ENCODE results near the gene SETDB2.

SETDB2 gene

GRCh38 chr13:49443704-49444523, at the start of gene SETDB2, which contains the start of gene CAB39L:
Gene SETDB2, plus strand, starts transcription at chr13:49444274. Its CDS starts 7,620 bp downstream, at chr13:49451894.
Gene CAB39L, minus strand, starts transcription at chr13:49444064. Its CDS starts 61,154 bp downstream, at chr13:49382910.
- Histone ChIP-seq H3F3A (ENCODE audit: low read depth) (peaks cover 7% of the 10 kb centered on the region; the same call in 1 of the 2 replicates), H3K27me3 (ENCODE audit: insufficient read depth, low read length, poor library complexity, severe bottlenecking) (no peaks in the 10 kb centered on the region), H3K79me2 (ENCODE audit: insufficient read depth, low read length) (peaks cover 52% of the 10 kb centered on the region), H3K9me2 (replicated peaks; ENCODE audit: low read depth, low read length) (no peaks in the 10 kb centered on the region), H3K4me2 (ENCODE audit: low read depth, low read length, poor library complexity, severe bottlenecking) (peak within 1 kb of the TSS; percentile 87), H3K4me1 (ENCODE audit: insufficient read depth, low read length, poor library complexity, severe bottlenecking) (peaks cover 43% of the 10 kb centered on the region), H3K36me3 (ENCODE audit: insufficient read depth, low read length) (no peaks in the 10 kb centered on the region), H2AFZ (ENCODE audit: low read length) (peak within 1 kb of the TSS; percentile 79), H3K9me3 (ENCODE audit: insufficient read depth, low read depth, low read length) (no peaks in the 10 kb centered on the region), H3K4me3 (ENCODE audit: low read length, poor library complexity, severe bottlenecking) (peak within 1 kb of the TSS; percentile 90), H4K20me1 (ENCODE audit: insufficient read depth, low read length, poor library complexity, severe bottlenecking) (no peaks in the 10 kb centered on the region), H3K9ac (ENCODE audit: low read depth, low read length, poor library complexity, severe bottlenecking) (peak within 1 kb of the TSS; percentile 81)
- TF ChIP-seq CTCF (conservative IDR thresholded peaks at IDR 0.05; ENCODE audit: low read length) (peak; percentile 42), EZH2phosphoT487 (IDR thresholded peaks at IDR 0.05; ENCODE audit: borderline replicate concordance) (no peak)

- H3K79me2 ChIP-seq (ENCODE audit: insufficient read depth, low read length) = no peaks in the 10 kb centered on the region
- no peak overlapping the region for H3K4me3 ChIP-seq (ENCODE audit: low read length, poor library complexity, severe bottlenecking)
- no peak overlapping the region for H3K4me2 ChIP-seq (ENCODE audit: low read depth, low read length, poor library complexity, severe bottlenecking)
- H3F3A ChIP-seq (ENCODE audit: low read depth) = no peaks in the 10 kb centered on the region
- no peaks in the 10 kb centered on the region for H3K4me1 ChIP-seq (ENCODE audit: insufficient read depth, low read length, poor library complexity, severe bottlenecking)
- H2AFZ ChIP-seq (ENCODE audit: low read length) = no peak overlapping the region
- H4K20me1 ChIP-seq (ENCODE audit: insufficient read depth, low read length, poor library complexity, severe bottlenecking) = no peaks in the 10 kb centered on the region
- H3K36me3 ChIP-seq (ENCODE audit: insufficient read depth, low read length) = no peaks in the 10 kb centered on the region
- H3K9me2 ChIP-seq (replicated peaks; ENCODE audit: low read depth, low read length) = no peaks in the 10 kb centered on the region
- 0 out of 2 replicates have a peak, but pooled peaks cover 3% of the 10 kb centered on the region for H3K9me3 ChIP-seq (ENCODE audit: insufficient read depth, low read depth, low read length)
- no peak overlapping the region for H3K9ac ChIP-seq (ENCODE audit: low read depth, low read length, poor library complexity, severe bottlenecking)
- no peak for TF ChIP-seq CTCF (conservative IDR thresholded peaks at IDR 0.05; ENCODE audit: low read length)
- TF ChIP-seq EZH2phosphoT487 (IDR thresholded peaks at IDR 0.05; ENCODE audit: borderline replicate concordance) = no peak
- no peaks in the 10 kb centered on the region for H3K27me3 ChIP-seq (ENCODE audit: insufficient read depth, low read length, poor library complexity, severe bottlenecking)
Measured at GRCh38 chr13:49395451-49395865, 48.6 kb upstream of the SETDB2 start.

- Histone ChIP-seq H3K4me1 (ENCODE audit: insufficient read depth, low read length, poor library complexity, severe bottlenecking) (no peaks in the 10 kb centered on the region), H3K4me3 (ENCODE audit: low read length, poor library complexity, severe bottlenecking) (no peak overlapping the region), H3K9me2 (replicated peaks; ENCODE audit: low read depth, low read length) (no peaks in the 10 kb centered on the region), H3K9me3 (ENCODE audit: insufficient read depth, low read depth, low read length) (0 out of 2 replicates have a peak, but pooled peaks cover 3% of the 10 kb centered on the region), H3K9ac (ENCODE audit: low read depth, low read length, poor library complexity, severe bottlenecking) (no peak overlapping the region), H3F3A (ENCODE audit: low read depth) (no peaks in the 10 kb centered on the region), H3K36me3 (ENCODE audit: insufficient read depth, low read length) (no peaks in the 10 kb centered on the region), H3K27me3 (ENCODE audit: insufficient read depth, low read length, poor library complexity, severe bottlenecking) (no peaks in the 10 kb centered on the region), H3K4me2 (ENCODE audit: low read depth, low read length, poor library complexity, severe bottlenecking) (no peak overlapping the region), H3K79me2 (ENCODE audit: insufficient read depth, low read length) (no peaks in the 10 kb centered on the region), H2AFZ (ENCODE audit: low read length) (no peak overlapping the region), H4K20me1 (ENCODE audit: insufficient read depth, low read length, poor library complexity, severe bottlenecking) (no peaks in the 10 kb centered on the region)
- TF ChIP-seq EZH2phosphoT487 (IDR thresholded peaks at IDR 0.05; ENCODE audit: borderline replicate concordance) = no peak
- no peak for TF ChIP-seq CTCF (conservative IDR thresholded peaks at IDR 0.05; ENCODE audit: low read length)
Measured at GRCh38 chr13:49395878-49396380, 48.1 kb upstream of the SETDB2 start.
